ENCODE results near the gene AMZ1.
"Not testable (repeated sequence)": the region's sequence is repeated elsewhere in the genome, so short reads cannot be mapped to it uniquely, and the experiment has no call there.

AMZ1 gene

DNA sequence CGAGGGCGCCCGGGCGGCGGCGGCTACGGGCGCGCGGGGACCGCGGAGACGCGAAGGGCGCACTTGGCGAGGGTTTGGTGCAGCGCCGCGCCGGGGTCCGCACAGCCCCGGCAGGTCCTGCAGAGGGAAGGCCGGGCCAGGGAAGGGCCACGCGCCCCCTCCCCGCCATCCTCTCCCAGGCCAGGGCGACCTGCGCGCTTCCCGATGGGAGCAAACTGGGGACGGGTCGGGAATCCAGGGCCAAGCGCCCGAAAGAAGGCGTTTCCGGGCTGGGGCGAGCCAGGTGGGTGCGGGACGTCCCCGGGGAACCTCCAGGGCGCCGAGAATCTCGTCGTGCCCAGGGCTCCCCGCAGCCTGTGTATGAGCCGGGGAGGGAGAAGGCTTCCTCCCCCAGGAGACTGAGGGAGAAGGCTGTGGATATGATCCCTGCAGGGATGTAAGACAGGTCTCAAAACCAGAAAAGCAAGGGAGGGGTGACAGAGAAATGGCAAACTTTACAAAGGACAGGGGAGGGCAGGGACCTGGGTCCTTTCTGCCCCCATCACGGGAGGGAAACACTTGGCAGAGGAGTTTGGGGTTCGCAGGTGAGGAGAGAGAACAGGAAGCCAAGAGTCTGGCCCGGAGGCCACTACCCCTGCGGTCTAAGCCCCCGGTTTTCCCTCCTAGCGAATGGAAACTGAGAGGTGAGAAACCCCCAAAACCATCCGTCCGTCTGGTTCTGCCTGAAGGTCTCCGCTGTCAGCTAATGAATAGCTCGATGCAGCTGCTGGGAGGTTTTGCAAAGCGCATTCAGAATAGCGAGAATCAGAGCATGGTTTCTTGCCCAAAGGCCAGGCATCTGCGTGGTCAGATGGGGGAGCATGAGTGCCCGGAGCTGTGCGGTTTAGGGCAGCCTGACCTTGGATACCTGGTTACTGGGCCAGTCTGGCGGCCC, 674 bp downstream of the AMZ1 start:
- in situ Hi-C loops (cut with MboI; ENCODE audit: low pct_unique_long_range_greater_than_20kb, low sequenced_read_pairs, unreplicated experiment) = no loop called here
- peak; percentile 84 for DNase-seq (ENCODE audit: low spot score)
- TF ChIP-seq CTCF (IDR thresholded peaks at IDR 0.05; ENCODE audit: extremely low read depth, insufficient read depth, missing control alignments) = no peak

- no peak for DNase-seq (ENCODE audit: low spot score)
These were observed 1.4 kb downstream of the AMZ1 start for GRCh38 chr7:2689343-2689847.

GRCh38 chr7:2689951-2690705, 2.1 kb downstream of the AMZ1 start:
- in situ Hi-C loops (cut with MboI; ENCODE audit: low pct_unique_long_range_greater_than_20kb, low sequenced_read_pairs, unreplicated experiment) = no loop called here
- no peak for DNase-seq (ENCODE audit: low spot score)
- TF ChIP-seq CTCF (IDR thresholded peaks at IDR 0.05; ENCODE audit: extremely low read depth, insufficient read depth, missing control alignments) = no peak

More at GRCh38 chr7:2689343-2689847, 1.4 kb downstream of the AMZ1 start:
- no peak for TF ChIP-seq CTCF (IDR thresholded peaks at IDR 0.05; ENCODE audit: extremely low read depth, insufficient read depth, missing control alignments)
- in situ Hi-C loops (cut with MboI; ENCODE audit: low pct_unique_long_range_greater_than_20kb, low sequenced_read_pairs, unreplicated experiment) = no loop called here

- DNase-seq (ENCODE audit: low spot score) = no peak
- in situ Hi-C loops (cut with MboI; ENCODE audit: low pct_unique_long_range_greater_than_20kb, low sequenced_read_pairs, unreplicated experiment) = no loop called here
These were observed 3.2 kb downstream of the AMZ1 start for GRCh38 chr7:2691011-2691707.

GRCh38 chr7:2691932-2692439, 4.0 kb downstream of the AMZ1 start:
- DNase-seq (ENCODE audit: low spot score); in situ Hi-C loops (cut with MboI; ENCODE audit: low pct_unique_long_range_greater_than_20kb, low sequenced_read_pairs, unreplicated experiment): not testable (repeated sequence)

More at GRCh38 chr7:2691011-2691707, 3.2 kb downstream of the AMZ1 start:
- no peak for TF ChIP-seq CTCF (IDR thresholded peaks at IDR 0.05; ENCODE audit: extremely low read depth, insufficient read depth, missing control alignments)

GRCh38 chr7:2692543-2692942, 4.5 kb downstream of the AMZ1 start:
- no peak for TF ChIP-seq CTCF (IDR thresholded peaks at IDR 0.05; ENCODE audit: extremely low read depth, insufficient read depth, missing control alignments)
- no peak for DNase-seq (ENCODE audit: low spot score)

DNA sequence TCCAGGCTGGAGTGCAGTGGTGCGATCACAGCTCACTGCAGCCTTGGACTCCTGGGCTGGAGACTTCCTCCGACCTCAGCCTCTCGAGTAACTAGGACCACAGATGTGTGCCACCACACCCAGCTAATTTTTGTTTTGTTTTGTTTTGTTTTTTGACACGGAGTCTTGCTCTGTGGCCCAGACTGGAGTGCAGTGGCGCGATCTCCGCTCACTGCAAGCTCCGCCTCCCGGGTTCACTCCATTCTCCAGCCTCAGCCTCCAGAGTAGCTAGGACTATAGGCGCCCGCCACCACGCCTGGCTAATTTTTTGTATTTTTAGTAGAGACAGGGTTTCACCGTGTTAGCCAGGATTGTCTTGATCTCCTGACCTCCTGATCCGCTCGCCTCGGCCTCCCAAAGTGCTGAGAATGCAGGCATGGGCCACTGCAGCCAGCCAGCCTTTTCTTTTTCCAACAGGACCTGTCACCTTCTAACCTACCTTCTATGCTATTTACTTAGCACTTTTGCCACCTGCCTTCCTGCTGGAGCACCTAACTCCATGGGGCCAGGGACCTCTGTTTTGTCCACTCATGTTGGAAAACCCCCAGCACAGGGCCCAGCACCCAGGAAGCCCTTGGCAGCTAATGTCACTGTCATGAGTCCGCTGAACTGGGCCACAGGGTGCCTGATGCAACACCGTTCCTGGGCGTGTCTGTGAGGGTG, 5.6 kb downstream of the AMZ1 start:
- in situ Hi-C loops (cut with MboI; ENCODE audit: low pct_unique_long_range_greater_than_20kb, low sequenced_read_pairs, unreplicated experiment); DNase-seq (ENCODE audit: low spot score): not testable (repeated sequence)

More at GRCh38 chr7:2692543-2692942, 4.5 kb downstream of the AMZ1 start:
- in situ Hi-C loops (cut with MboI; ENCODE audit: low pct_unique_long_range_greater_than_20kb, low sequenced_read_pairs, unreplicated experiment) = no loop called here

- in situ Hi-C loops (cut with MboI; ENCODE audit: low pct_unique_long_range_greater_than_20kb, low sequenced_read_pairs, unreplicated experiment); DNase-seq (ENCODE audit: low spot score): not testable (repeated sequence)
These were observed 6.1 kb downstream of the AMZ1 start for GRCh38 chr7:2694122-2694436.
